Liver (tissue), 9 donors: ENCODE results near the gene HUWE1. TPM values are rescaled to one million over a fixed set of nuclear protein-coding genes. Genes with fewer than 3 reads are reported as not detected.

Experiments
- DNase-seq: peaks from one replicate; pipeline ENCODE4 v3.0.0-alpha.2; 2017; ENCODE audit warnings: low spot score
- H3K27ac ChIP-seq, 2 donors: one replicate each; pipeline ENCODE4 v1.7.0; 2013; ENCODE audit warnings: inconsistent platforms in 2 of 2, low read length in 2 of 2, control low read depth in 1 of 2, low read depth in 1 of 2, mild to moderate bottlenecking in 1 of 2
- H3K27me3 ChIP-seq, 4 donors: one replicate each; pipeline versions ENCODE4 v1.6.1 to v1.7.0; 2013; ENCODE audit warnings: low read length in 3 of 4, inconsistent platforms in 1 of 4, mild to moderate bottlenecking in 1 of 4, moderate library complexity in 1 of 4; ENCODE audit not compliant: control insufficient read depth in 4 of 4, insufficient read depth in 4 of 4
- H3K36me3 ChIP-seq, 4 donors: one replicate each; pipeline versions ENCODE4 v1.6.1 to v1.7.0; 2013; ENCODE audit warnings: low read length in 3 of 4, mild to moderate bottlenecking in 3 of 4, low read depth in 1 of 4, moderate library complexity in 1 of 4; ENCODE audit not compliant: control insufficient read depth in 4 of 4, insufficient read depth in 3 of 4
- H3K4me1 ChIP-seq, 4 donors: one replicate each; pipeline versions ENCODE4 v1.6.1 to v1.7.0; 2013; ENCODE audit warnings: low read length in 3 of 4, mild to moderate bottlenecking in 3 of 4, moderate library complexity in 1 of 4; ENCODE audit not compliant: control insufficient read depth in 4 of 4, insufficient read depth in 4 of 4
- H3K4me3 ChIP-seq, 3 donors: one replicate each; pipeline versions ENCODE4 v1.6.1 to v1.7.0; 2013; ENCODE audit warnings: low read length in 3 of 3, control low read depth in 1 of 3, low read depth in 1 of 3, mild to moderate bottlenecking in 1 of 3
- H3K9ac ChIP-seq, 2 donors: one replicate each; pipeline ENCODE4 v1.7.0; 2013; ENCODE audit warnings: low read length in 2 of 2, mild to moderate bottlenecking in 2 of 2, moderate library complexity in 2 of 2, control low read depth in 1 of 2, low read depth in 1 of 2
- H3K9me3 ChIP-seq, 4 donors: one replicate each; pipeline versions ENCODE4 v1.6.1 to v1.7.0; 2013; ENCODE audit warnings: low read length in 3 of 4; ENCODE audit not compliant: control insufficient read depth in 4 of 4
- ATF3 ChIP-seq: IDR thresholded peaks from 2 replicates; pipeline ENCODE4 v1.6.1; 2016; ENCODE audit warnings: antibody characterized with exemption
- CTCF ChIP-seq: fragments of 150-350 bp; IDR thresholded peaks from 2 replicates; pipeline ENCODE4 v1.5.1; 2017; ENCODE audit warnings: improper control_type of control experiment, low read depth, low read length; ENCODE audit not compliant: missing input control
- EGR1 ChIP-seq, 2 donors: IDR thresholded peaks; 2 replicates each; pipeline ENCODE4 v1.6.1; 2016 to 2018; ENCODE audit warnings: antibody characterized with exemption in 2 of 2, low read depth in 2 of 2
- FOXA1 ChIP-seq: IDR thresholded peaks from 2 replicates; pipeline ENCODE4 v1.6.1; 2016; ENCODE audit warnings: antibody characterized with exemption
- FOXA2 ChIP-seq: IDR thresholded peaks from 2 replicates; pipeline ENCODE4 v1.6.1; 2016; ENCODE audit warnings: antibody characterized with exemption
- GABPA ChIP-seq, 2 donors: IDR thresholded peaks in 1 of 2; conservative IDR thresholded peaks in 1 of 2; 2 replicates each; pipeline ENCODE4 v1.6.1; 2016; ENCODE audit warnings: antibody characterized with exemption in 2 of 2, mild to moderate bottlenecking in 1 of 2, moderate library complexity in 1 of 2
- HNF4A ChIP-seq, 2 donors: conservative IDR thresholded peaks; 2 replicates each; pipeline ENCODE4 v1.6.1; 2016; ENCODE audit warnings: antibody characterized with exemption in 2 of 2, mild to moderate bottlenecking in 2 of 2
- HNF4G ChIP-seq: IDR thresholded peaks from 2 replicates; pipeline ENCODE4 v1.6.1; 2016; ENCODE audit warnings: antibody characterized with exemption
- JUND ChIP-seq, 2 donors: IDR thresholded peaks; 2 replicates each; pipeline ENCODE4 v1.6.1; 2016; ENCODE audit warnings: antibody characterized with exemption in 2 of 2
- MAX ChIP-seq: IDR thresholded peaks from 2 replicates; pipeline ENCODE4 v1.6.1; 2016; ENCODE audit warnings: antibody characterized with exemption
- NR2F2 ChIP-seq: IDR thresholded peaks from 2 replicates; pipeline ENCODE4 v1.6.1; 2016; ENCODE audit warnings: antibody characterized with exemption
- RAD21 ChIP-seq, 2 donors: IDR thresholded peaks; 2 replicates each; pipeline ENCODE4 v1.6.1; 2016; ENCODE audit warnings: antibody characterized with exemption in 2 of 2, mild to moderate bottlenecking in 2 of 2
- REST ChIP-seq: IDR thresholded peaks from 2 replicates; pipeline ENCODE4 v1.6.1; 2016; ENCODE audit warnings: antibody characterized with exemption, mild to moderate bottlenecking
- RXRA ChIP-seq, 2 donors: IDR thresholded peaks; 2 replicates each; pipeline ENCODE4 v1.6.1; 2017 to 2018; ENCODE audit warnings: antibody characterized with exemption in 2 of 2, mild to moderate bottlenecking in 1 of 2
- SP1 ChIP-seq: IDR thresholded peaks from 2 replicates; pipeline ENCODE4 v1.6.1; 2018; ENCODE audit warnings: antibody characterized with exemption, mild to moderate bottlenecking
- TAF1 ChIP-seq: conservative IDR thresholded peaks from 2 replicates; pipeline ENCODE4 v1.6.1; 2016; ENCODE audit warnings: antibody characterized with exemption, mild to moderate bottlenecking
- YY1 ChIP-seq: IDR thresholded peaks from 2 replicates; pipeline ENCODE4 v1.6.1; 2016; ENCODE audit warnings: antibody characterized with exemption, mild to moderate bottlenecking
- WGBS: extraction: QIAGEN DNeasy Blood & Tissue Kit; methylation state at CpG from one replicate; pipeline ENCODE4 v1.1.7; 2013; 5-methylcytosine and 5-hydroxymethylcytosine counted together
- polyA plus RNA-seq, 2 donors: library from polyadenylated mRNA; stranded (reverse) in 1 of 2; unstranded in 1 of 2; fragments of 200-250 nt in 1 of 2; fragments of >200 nt in 1 of 2; fragmentation: Nextera tagmentation in 1 of 2; extraction: Ambion mirVana in 1 of 2; gene quantifications; one replicate each; pipeline versions ENCODE4 v1.2.1 to v1.2.3, GENCODE V29; 2013 to 2015
- total RNA-seq, 2 donors: library from RNA; depleted of rRNA; stranded (reverse); fragments of >200 nt; gene quantifications; one replicate each; pipeline ENCODE4 v1.2.3, GENCODE V29; 2014
- donor health status: healthy.
- donor health status: healthy.
- donor health status: healthy.
- donor health status: healthy.
- donor health status: healthy.

HUWE1 gene
- total and polyA plus RNA-seq, 4 donors = 20.2 to 75.8 (median 37.7) TPM

GRCh38 chrX:53682885-53683555, 3.5 kb downstream of the HUWE1 start:
- H3K9me3 ChIP-seq = peaks cover 0 to 2% (median 0%) of the 10 kb centered on the region in 4 donors
- no peak for DNase-seq
- peaks cover 0 to 8% (median 3%) of the 10 kb centered on the region in 4 donors for H3K36me3 ChIP-seq
- TF ChIP-seq NR2F2 (no peak), REST (no peak), ATF3 (no peak), CTCF (no peak), SP1 (no peak), JUND (IDR thresholded peaks at IDR 0.05) (no peak), EGR1 (IDR thresholded peaks at IDR 0.05; ENCODE audit: low read depth in 2 of 2) (no peak), FOXA2 (no peak), RXRA (IDR thresholded peaks at IDR 0.05) (no peak), RAD21 (IDR thresholded peaks at IDR 0.05) (no peak), TAF1 (no peak), GABPA (IDR thresholded peaks at IDR 0.05 in 1 of 2, conservative IDR thresholded peaks at IDR 0.05 in 1 of 2) (no peak), YY1 (no peak), MAX (no peak), FOXA1 (no peak), HNF4A (conservative IDR thresholded peaks at IDR 0.05) (no peak), HNF4G (no peak)
- H3K4me1 ChIP-seq = peaks cover 0 to 19% (median 6%) of the 10 kb centered on the region in 4 donors
- H3K9ac ChIP-seq = peak overlapping the region; percentile 23 to 91
- WGBS = 3% methylated on average over 24 of the region's 24 CpGs
- H3K27me3 ChIP-seq = no peaks in the 10 kb centered on the region
- peak overlapping the region; percentile 82 to 96 for H3K27ac ChIP-seq
- H3K4me3 ChIP-seq = peak overlapping the region; percentile 66 to 90 (median 80)

GRCh38 chrX:53681661-53682060, 4.9 kb downstream of the HUWE1 start:
- Histone ChIP-seq H3K9me3 (peaks cover 0 to 2% (median 0%) of the 10 kb centered on the region in 4 donors), H3K9ac (no peak overlapping the region), H3K36me3 (peaks cover 0 to 11% (median 3%) of the 10 kb centered on the region in 4 donors), H3K4me1 (peaks cover 0 to 19% (median 6%) of the 10 kb centered on the region in 4 donors), H3K4me3 (no peak overlapping the region), H3K27ac (no peak overlapping the region), H3K27me3 (no peaks in the 10 kb centered on the region)
- DNase-seq = no peak
- WGBS = 74% methylated on average over 3 of the region's 3 CpGs
- no peak for TF ChIP-seq FOXA1
- TF ChIP-seq NR2F2 = no peak
- TF ChIP-seq RXRA (IDR thresholded peaks at IDR 0.05) = no peak
- no peak for TF ChIP-seq FOXA2
- no peak for TF ChIP-seq MAX
- TF ChIP-seq HNF4A (conservative IDR thresholded peaks at IDR 0.05) = no peak
- no peak for TF ChIP-seq REST
- no peak for TF ChIP-seq GABPA (IDR thresholded peaks at IDR 0.05 in 1 of 2, conservative IDR thresholded peaks at IDR 0.05 in 1 of 2)
- TF ChIP-seq HNF4G = no peak
- no peak for TF ChIP-seq RAD21 (IDR thresholded peaks at IDR 0.05)
- no peak for TF ChIP-seq ATF3
- TF ChIP-seq YY1 = no peak
- no peak for TF ChIP-seq TAF1
- no peak for TF ChIP-seq CTCF
